Spleen (tissue), 7 donors: ENCODE results near the gene MAST2.

Source experiments
- POLR2A ChIP-seq, 3 donors: fragments of 450-650 bp; IDR thresholded peaks; one replicate each; pipeline ENCODE4 v1.5.1; 2017; ENCODE audit warnings: antibody characterized with exemption in 3 of 3, mild to moderate bottlenecking in 1 of 3
- POLR2AphosphoS5 ChIP-seq, 3 donors: sonication (generic); formaldehyde crosslinking; IDR thresholded peaks; one replicate each; pipeline ENCODE4 v1.5.1; 2017; ENCODE audit warnings: antibody characterized with exemption in 3 of 3
- TF ChIP-seq, protein P1 (sequence below), 11 experiments: fragments of 200-600 bp in 7 of 11; fragments of 450-650 bp in 4 of 11; sonication (generic) in 4 of 11; IDR thresholded peaks in 8 of 11; conservative IDR thresholded peaks in 3 of 11; 1 replicate in 7 of 11; 2 replicates in 4 of 11; pipeline versions ENCODE4 v1.4.0 to v1.8.0; 2016 to 2021; ENCODE audit warnings: antibody characterized with exemption in 11 of 11, inconsistent platforms in 4 of 11, mild to moderate bottlenecking in 1 of 11
- donor health status: DM: no; HTN: no; CAD: no; lungs with moderate emphysema.
- donor health status: DM: no; HTN: no; CAD: no.
- donor health status: DM: no; HTN: no; CAD: no.

- TF ChIP-seq POLR2A (IDR thresholded peaks at IDR 0.05), result no peak
- TF ChIP-seq, protein P1, sequence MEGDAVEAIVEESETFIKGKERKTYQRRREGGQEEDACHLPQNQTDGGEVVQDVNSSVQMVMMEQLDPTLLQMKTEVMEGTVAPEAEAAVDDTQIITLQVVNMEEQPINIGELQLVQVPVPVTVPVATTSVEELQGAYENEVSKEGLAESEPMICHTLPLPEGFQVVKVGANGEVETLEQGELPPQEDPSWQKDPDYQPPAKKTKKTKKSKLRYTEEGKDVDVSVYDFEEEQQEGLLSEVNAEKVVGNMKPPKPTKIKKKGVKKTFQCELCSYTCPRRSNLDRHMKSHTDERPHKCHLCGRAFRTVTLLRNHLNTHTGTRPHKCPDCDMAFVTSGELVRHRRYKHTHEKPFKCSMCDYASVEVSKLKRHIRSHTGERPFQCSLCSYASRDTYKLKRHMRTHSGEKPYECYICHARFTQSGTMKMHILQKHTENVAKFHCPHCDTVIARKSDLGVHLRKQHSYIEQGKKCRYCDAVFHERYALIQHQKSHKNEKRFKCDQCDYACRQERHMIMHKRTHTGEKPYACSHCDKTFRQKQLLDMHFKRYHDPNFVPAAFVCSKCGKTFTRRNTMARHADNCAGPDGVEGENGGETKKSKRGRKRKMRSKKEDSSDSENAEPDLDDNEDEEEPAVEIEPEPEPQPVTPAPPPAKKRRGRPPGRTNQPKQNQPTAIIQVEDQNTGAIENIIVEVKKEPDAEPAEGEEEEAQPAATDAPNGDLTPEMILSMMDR (IDR thresholded peaks at IDR 0.05 in 8 of 11, conservative IDR thresholded peaks at IDR 0.05 in 3 of 11), result no peak
- TF ChIP-seq POLR2AphosphoS5 (IDR thresholded peaks at IDR 0.05), result no peak
Observed at GRCh38 chr1:45926330-45926729, 122.9 kb downstream of the MAST2 start.
